HCT116 (cell line): ENCODE results near the gene SLC25A39. TPM values are rescaled to one million over a fixed set of nuclear protein-coding genes. Genes with fewer than 3 reads are reported as not detected.

ENCODE experiments used
- ATAC-seq: fragments of 200-7000 bp; cut with Tn5 transposase; 2 replicates; pipeline ENCODE4 v1.9.1; 2020; ENCODE audit warnings: mild to moderate bottlenecking, moderate library complexity
- BruUV-seq: library from RNA; stranded (reverse); fragments of 400-500 nt; replicated peaks from 2 replicates; lab custom pipeline; 2021; lab: Mats Ljungman, UMichigan
- CTCF ChIA-PET: fragments of 300-600 bp; sonication (Branson Sonifier 250); formaldehyde crosslinking; loops from one replicate; lab custom pipeline; 2021; ENCODE audit warnings: antibody characterized with exemption; lab: Charles Lee
- POLR2A ChIA-PET: fragments of 300-600, 350-600 bp; sonication (Branson Sonifier 250); formaldehyde crosslinking; loops from one replicate; lab custom pipeline; 2021; ENCODE audit warnings: antibody characterized with exemption; lab: Charles Lee
- RAD21 ChIA-PET, 2 experiments: fragments of 300-600 bp; sonication (Branson Sonifier 250); formaldehyde crosslinking; loops; one replicate each; lab custom pipeline; 2023; ENCODE audit warnings: low total read pairs in 2 of 2; ENCODE audit not compliant: uncharacterized antibody in 2 of 2, unreplicated experiment in 2 of 2, low non-redundant PET in 1 of 2; lab: Charles Lee
- DNase-seq: peaks from one replicate; pipeline ENCODE4 v3.0.0-alpha.2; 2010; ENCODE audit warnings: low read depth, low spot score
- H2AFZ ChIP-seq: fragments of 200-600 bp; shearing (Covaris generic), sonication (generic); 2 replicates; pipeline ENCODE4 v1.6.1; 2017; ENCODE audit warnings: low read depth, mixed run types, mixed read lengths, antibody characterized with exemption, low read length; ENCODE audit not compliant: poor library complexity, severe bottlenecking
- H3K27ac ChIP-seq: 2 replicates; pipeline ENCODE4 v1.5.1; 2012; ENCODE audit warnings: low read depth, low read length
- H3K27me3 ChIP-seq: fragments of 200-600 bp; sonication (generic); 2 replicates; pipeline ENCODE4 v1.6.1; 2016; ENCODE audit warnings: mixed run types, low read length, mixed read lengths; ENCODE audit not compliant: insufficient read depth
- H3K36me3 ChIP-seq, 2 experiments: fragments of 200-500 bp in 1 of 2; fragments of 200-600 bp in 1 of 2; sonication (Bioruptor generic) in 1 of 2; sonication (generic) in 1 of 2; 2 replicates each; pipeline versions ENCODE4 v1.5.1 to v1.6.1; 2014 to 2016; ENCODE audit warnings: low read length in 2 of 2, inconsistent platforms in 1 of 2, mixed read lengths in 1 of 2, mixed run types in 1 of 2; ENCODE audit not compliant: insufficient read depth in 2 of 2, control insufficient read depth in 1 of 2
- H3K4me1 ChIP-seq, 2 experiments: fragments of 200-600 bp in 1 of 2; sonication (generic) in 1 of 2; 2 replicates each; pipeline versions ENCODE4 v1.5.1 to v1.6.1; 2012 to 2017; ENCODE audit warnings: low read length in 2 of 2, inconsistent platforms in 1 of 2, mild to moderate bottlenecking in 1 of 2, mixed read lengths in 1 of 2, mixed run types in 1 of 2, moderate library complexity in 1 of 2; ENCODE audit not compliant: insufficient read depth in 2 of 2, control insufficient read depth in 1 of 2
- H3K4me2 ChIP-seq: fragments of 200-600 bp; sonication (generic); 2 replicates; pipeline ENCODE4 v1.6.1; 2017; ENCODE audit warnings: mixed run types, low read length, mixed read lengths
- H3K4me3 ChIP-seq, 2 experiments: fragments of 200-600 bp in 1 of 2; sonication (generic) in 1 of 2; replicated peaks in 1 of 2; 2 replicates each; pipeline ENCODE4 v1.5.1; 2011 to 2016; ENCODE audit warnings: low read length in 2 of 2, control low read depth in 1 of 2, low read depth in 1 of 2, mild to moderate bottlenecking in 1 of 2, mixed read lengths in 1 of 2, mixed run types in 1 of 2
- H3K79me2 ChIP-seq: fragments of 200-600 bp; sonication (generic); 2 replicates; pipeline ENCODE4 v1.6.1; 2017; ENCODE audit warnings: mild to moderate bottlenecking, mixed run types, low read length, moderate library complexity, mixed read lengths; ENCODE audit not compliant: insufficient read depth
- H3K9ac ChIP-seq: fragments of 200-600 bp; sonication (generic); 2 replicates; pipeline ENCODE4 v1.6.1; 2016; ENCODE audit warnings: low read length, mixed read lengths
- H3K9me2 ChIP-seq: fragments of 200-600 bp; sonication (generic), shearing (Covaris generic); 2 replicates; pipeline ENCODE4 v1.6.1; 2017; ENCODE audit warnings: mixed run types, mild to moderate bottlenecking, moderate library complexity; ENCODE audit not compliant: insufficient read depth
- H3K9me3 ChIP-seq, 2 experiments: fragments of 200-500 bp in 1 of 2; fragments of 200-600 bp in 1 of 2; sonication (Bioruptor generic) in 1 of 2; sonication (generic) in 1 of 2; 2 replicates each; pipeline ENCODE4 v1.6.1; 2014 to 2017; ENCODE audit warnings: low read length in 2 of 2, mixed read lengths in 2 of 2, inconsistent platforms in 1 of 2, low read depth in 1 of 2, mild to moderate bottlenecking in 1 of 2, mixed run types in 1 of 2, moderate library complexity in 1 of 2; ENCODE audit not compliant: control insufficient read depth in 1 of 2, insufficient read depth in 1 of 2
- H4K20me1 ChIP-seq: fragments of 200-600 bp; sonication (generic), shearing (Covaris generic); 2 replicates; pipeline ENCODE4 v1.6.1; 2017; ENCODE audit warnings: mixed run types, mild to moderate bottlenecking, moderate library complexity; ENCODE audit not compliant: insufficient read depth
- CBX3 ChIP-seq: IDR thresholded peaks from 2 replicates; pipeline ENCODE4 v1.6.1; 2012; ENCODE audit warnings: low read depth
- ELF1 ChIP-seq: IDR thresholded peaks from 2 replicates; pipeline ENCODE4 v1.6.1; 2012; ENCODE audit warnings: low read depth, borderline replicate concordance
- EZH2 ChIP-seq: fragments of 200-600 bp; sonication (generic); IDR thresholded peaks from 2 replicates; pipeline ENCODE4 v1.6.1; 2017; ENCODE audit warnings: antibody characterized with exemption, mixed run types
- EZH2phosphoT487 ChIP-seq: fragments of 200-600 bp; IDR thresholded peaks from 2 replicates; pipeline ENCODE4 v1.6.1; 2018; ENCODE audit warnings: antibody characterized with exemption, borderline replicate concordance
- JUND ChIP-seq: IDR thresholded peaks from 2 replicates; pipeline ENCODE4 v1.6.1; 2012
- POLR2A ChIP-seq: IDR thresholded peaks from 2 replicates; pipeline ENCODE4 v1.7.0; 2011; ENCODE audit warnings: borderline replicate concordance; ENCODE audit not compliant: insufficient read depth, insufficient read length; ENCODE audit errors: extremely low read depth
- POLR2AphosphoS5 ChIP-seq: IDR thresholded peaks from 2 replicates; pipeline ENCODE4 v1.6.1; 2011; ENCODE audit warnings: mild to moderate bottlenecking, low read depth, low read length, moderate library complexity
- REST ChIP-seq: IDR thresholded peaks from 2 replicates; pipeline ENCODE4 v1.6.1; 2012; ENCODE audit warnings: low read depth
- SRF ChIP-seq: IDR thresholded peaks from 2 replicates; pipeline ENCODE4 v1.6.1; 2012; ENCODE audit warnings: low read depth
- TCF7L2 ChIP-seq: IDR thresholded peaks from 2 replicates; pipeline ENCODE4 v1.7.0; 2011; ENCODE audit warnings: borderline replicate concordance, inconsistent platforms; ENCODE audit not compliant: insufficient read depth, insufficient read length; ENCODE audit errors: extremely low read depth
- ZBTB33 ChIP-seq: IDR thresholded peaks from 2 replicates; pipeline ENCODE4 v1.6.1; 2011; ENCODE audit warnings: mild to moderate bottlenecking, low read length, moderate library complexity; ENCODE audit not compliant: insufficient replicate concordance; ENCODE audit errors: extremely low read depth
- ZFX ChIP-seq: fragments of 450-650 bp; IDR thresholded peaks from 2 replicates; pipeline ENCODE4 v1.6.1; 2017
- intact Hi-C: fragments of 100-400 bp; cut with micrococcal nuclease; formaldehyde crosslinking; loops from 2 replicates; pipeline ENCODE4 v1.10.0; 2022
- total RNA-seq: library from RNA; stranded (reverse); gene quantifications from one replicate; pipeline ENCODE4 v1.2.1, GENCODE V29; 2021; ENCODE audit not compliant: unreplicated experiment
- TF ChIP-seq, protein P1 (sequence below), 3 experiments: fragments of 200-600 bp in 1 of 3; sonication (generic) in 1 of 3; IDR thresholded peaks in 2 of 3; conservative IDR thresholded peaks in 1 of 3; 2 replicates each; pipeline ENCODE4 v1.5.1; 2012 to 2017; ENCODE audit warnings: low read depth in 2 of 3, low read length in 2 of 3, antibody characterized with exemption in 1 of 3, borderline replicate concordance in 1 of 3, control low read depth in 1 of 3, mild to moderate bottlenecking in 1 of 3, mixed read lengths in 1 of 3, mixed run types in 1 of 3, moderate library complexity in 1 of 3; ENCODE audit not compliant: insufficient read depth in 1 of 3

Gene SLC25A39
- total RNA-seq, 1 experiment from 2014 or later = 326 TPM

GRCh38 chr17:44282264-44282663 is 42.4 kb downstream of the SLC25A39 start:
- Histone ChIP-seq H3K27ac (no peak overlapping the region), H3K79me2 (no peaks in the 10 kb centered on the region), H4K20me1 (no peaks in the 10 kb centered on the region), H3K27me3 (no peaks in the 10 kb centered on the region), H3K9me2 (no peaks in the 10 kb centered on the region), H3K36me3 (no peaks in the 10 kb centered on the region), H3K4me1 (peaks cover 0 to 11% of the 10 kb centered on the region in 2 experiments; a peak in 2 of 4 replicates)
- RAD21 ChIA-PET = no interaction called here
- no peak for ATAC-seq
- intact Hi-C loops = no loop called here
- TF ChIP-seq, protein P1, sequence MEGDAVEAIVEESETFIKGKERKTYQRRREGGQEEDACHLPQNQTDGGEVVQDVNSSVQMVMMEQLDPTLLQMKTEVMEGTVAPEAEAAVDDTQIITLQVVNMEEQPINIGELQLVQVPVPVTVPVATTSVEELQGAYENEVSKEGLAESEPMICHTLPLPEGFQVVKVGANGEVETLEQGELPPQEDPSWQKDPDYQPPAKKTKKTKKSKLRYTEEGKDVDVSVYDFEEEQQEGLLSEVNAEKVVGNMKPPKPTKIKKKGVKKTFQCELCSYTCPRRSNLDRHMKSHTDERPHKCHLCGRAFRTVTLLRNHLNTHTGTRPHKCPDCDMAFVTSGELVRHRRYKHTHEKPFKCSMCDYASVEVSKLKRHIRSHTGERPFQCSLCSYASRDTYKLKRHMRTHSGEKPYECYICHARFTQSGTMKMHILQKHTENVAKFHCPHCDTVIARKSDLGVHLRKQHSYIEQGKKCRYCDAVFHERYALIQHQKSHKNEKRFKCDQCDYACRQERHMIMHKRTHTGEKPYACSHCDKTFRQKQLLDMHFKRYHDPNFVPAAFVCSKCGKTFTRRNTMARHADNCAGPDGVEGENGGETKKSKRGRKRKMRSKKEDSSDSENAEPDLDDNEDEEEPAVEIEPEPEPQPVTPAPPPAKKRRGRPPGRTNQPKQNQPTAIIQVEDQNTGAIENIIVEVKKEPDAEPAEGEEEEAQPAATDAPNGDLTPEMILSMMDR (IDR thresholded peaks at IDR 0.05 in 2 of 3, conservative IDR thresholded peaks at IDR 0.05 in 1 of 3; ENCODE audit: borderline replicate concordance in 1 of 3, insufficient read depth in 1 of 3, low read depth in 2 of 3, low read length in 2 of 3) = no peak
- no peak for TF ChIP-seq CBX3
- TF ChIP-seq ZFX = no peak
- no peak for TF ChIP-seq POLR2A
- TF ChIP-seq, all 23 proteins: peak for 0
- no peak overlapping the region for H3K9ac ChIP-seq
- H2AFZ ChIP-seq = no peak overlapping the region
- ChIA-PET POLR2A (no interaction called here), CTCF (no interaction called here)
- no peak overlapping the region for H3K4me2 ChIP-seq
- H3K9me3 ChIP-seq = no peaks in the 10 kb centered on the region
- no peak overlapping the region for H3K4me3 ChIP-seq
- no TSS peak for BruUV-seq
- DNase-seq = no peak

GRCh38 chr17:44281570-44281969 is 43.1 kb downstream of the SLC25A39 start:
- DNase-seq = no peak
- intact Hi-C loops = no loop called here
- Histone ChIP-seq H3K4me1 (peaks cover 0 to 11% of the 10 kb centered on the region in 2 experiments; a peak in 2 of 4 replicates), H3K27me3 (no peaks in the 10 kb centered on the region), H3K27ac (no peak overlapping the region), H3K4me3 (no peak overlapping the region), H3K4me2 (no peak overlapping the region), H3K9me3 (no peaks in the 10 kb centered on the region), H3K79me2 (no peaks in the 10 kb centered on the region), H2AFZ (no peak overlapping the region), H3K9me2 (no peaks in the 10 kb centered on the region), H3K36me3 (no peaks in the 10 kb centered on the region), H4K20me1 (no peaks in the 10 kb centered on the region), H3K9ac (no peak overlapping the region)
- ChIA-PET CTCF (no interaction called here), POLR2A (no interaction called here), RAD21 (no interaction called here)
- BruUV-seq = no TSS peak
- ATAC-seq = no peak
- TF ChIP-seq ELF1 (no peak), POLR2A (no peak), SRF (no peak), REST (no peak), JUND (no peak), EZH2phosphoT487 (no peak), TCF7L2 (no peak), ZBTB33 (no peak), EZH2 (no peak), POLR2AphosphoS5 (no peak)
